ENCODE data around the gene UCK2. TPM values are rescaled to one million over a fixed set of nuclear protein-coding genes. Genes with fewer than 3 reads are reported as not detected.

The UCK2 gene
- total and polyA plus RNA-seq, 10 of the 15 experiments (the other 5 are each of a cell fraction or from before 2014, with no cell fraction given): 55.3 to 106 (median 84.9) TPM

DNA sequence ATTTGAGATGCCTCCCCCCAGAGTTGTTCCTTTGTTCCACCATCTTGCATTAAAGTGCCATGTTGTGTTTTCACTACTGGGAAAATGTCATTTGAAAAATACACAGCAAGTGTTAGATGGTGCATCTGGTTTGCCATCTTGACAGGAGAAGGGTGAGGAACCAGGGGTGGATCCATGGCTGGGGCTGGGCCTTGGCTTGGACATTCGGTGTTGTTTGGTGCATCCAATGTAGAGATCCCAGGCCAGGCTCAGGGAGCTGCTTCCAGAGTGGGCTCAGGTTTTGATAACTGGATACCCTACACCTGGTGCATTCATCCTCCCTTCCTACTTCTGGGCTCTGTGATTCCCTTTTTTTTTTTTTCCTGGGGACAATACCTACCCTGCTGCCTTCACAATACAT lies 103.5 kb downstream of the UCK2 start:
- no TSS peak for BruUV-seq (replicated peaks)
- DNase-seq (ENCODE audit: low read depth, low spot score) (no peak), FAIRE-seq (no peak), ATAC-seq (no peak)
- TF ChIP-seq, protein P1, sequence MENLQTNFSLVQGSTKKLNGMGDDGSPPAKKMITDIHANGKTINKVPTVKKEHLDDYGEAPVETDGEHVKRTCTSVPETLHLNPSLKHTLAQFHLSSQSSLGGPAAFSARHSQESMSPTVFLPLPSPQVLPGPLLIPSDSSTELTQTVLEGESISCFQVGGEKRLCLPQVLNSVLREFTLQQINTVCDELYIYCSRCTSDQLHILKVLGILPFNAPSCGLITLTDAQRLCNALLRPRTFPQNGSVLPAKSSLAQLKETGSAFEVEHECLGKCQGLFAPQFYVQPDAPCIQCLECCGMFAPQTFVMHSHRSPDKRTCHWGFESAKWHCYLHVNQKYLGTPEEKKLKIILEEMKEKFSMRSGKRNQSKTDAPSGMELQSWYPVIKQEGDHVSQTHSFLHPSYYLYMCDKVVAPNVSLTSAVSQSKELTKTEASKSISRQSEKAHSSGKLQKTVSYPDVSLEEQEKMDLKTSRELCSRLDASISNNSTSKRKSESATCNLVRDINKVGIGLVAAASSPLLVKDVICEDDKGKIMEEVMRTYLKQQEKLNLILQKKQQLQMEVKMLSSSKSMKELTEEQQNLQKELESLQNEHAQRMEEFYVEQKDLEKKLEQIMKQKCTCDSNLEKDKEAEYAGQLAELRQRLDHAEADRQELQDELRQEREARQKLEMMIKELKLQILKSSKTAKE (IDR thresholded peaks at IDR 0.05; ENCODE audit: low read depth, poor library complexity, severe bottlenecking): no peak
- TF ChIP-seq SUPT20H (IDR thresholded peaks at IDR 0.05; ENCODE audit: borderline replicate concordance, control insufficient read depth, low read depth, low read length) (no peak), RBBP5 (conservative IDR thresholded peaks at IDR 0.05) (no peak), NR2C2 (IDR thresholded peaks at IDR 0.05; ENCODE audit: borderline replicate concordance, control insufficient read depth, insufficient read length, low read depth) (no peak), EED (IDR thresholded peaks at IDR 0.05; ENCODE audit: low read depth) (no peak), KDM1A (IDR thresholded peaks at IDR 0.05; ENCODE audit: borderline replicate concordance) (no peak), MYC (IDR thresholded peaks at IDR 0.05; ENCODE audit: insufficient read depth, insufficient read length, insufficient replicate concordance, low read length, severe bottlenecking) (no peak), CBFB (IDR thresholded peaks at IDR 0.05; ENCODE audit: low read depth) (no peak), CHD4 (IDR thresholded peaks at IDR 0.05) (no peak), SMC3 (IDR thresholded peaks at IDR 0.05; ENCODE audit: borderline replicate concordance, low read length) (no peak), HCFC1 (IDR thresholded peaks at IDR 0.05; ENCODE audit: low read length) (no peak), IKZF1 (conservative IDR thresholded peaks at IDR 0.05) (no peak), ETV6 (conservative IDR thresholded peaks at IDR 0.05 in 1 of 2, IDR thresholded peaks at IDR 0.05 in 1 of 2; ENCODE audit: borderline replicate concordance in 1 of 2, low read depth in 1 of 2) (no peak), HDGF (IDR thresholded peaks at IDR 0.05) (no peak)
- TF ChIP-seq, protein P2, sequence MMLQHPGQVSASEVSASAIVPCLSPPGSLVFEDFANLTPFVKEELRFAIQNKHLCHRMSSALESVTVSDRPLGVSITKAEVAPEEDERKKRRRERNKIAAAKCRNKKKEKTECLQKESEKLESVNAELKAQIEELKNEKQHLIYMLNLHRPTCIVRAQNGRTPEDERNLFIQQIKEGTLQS (IDR thresholded peaks at IDR 0.05; ENCODE audit: borderline replicate concordance, extremely low read depth, low read depth, low read length): no peak
- TF ChIP-seq, protein P3, sequence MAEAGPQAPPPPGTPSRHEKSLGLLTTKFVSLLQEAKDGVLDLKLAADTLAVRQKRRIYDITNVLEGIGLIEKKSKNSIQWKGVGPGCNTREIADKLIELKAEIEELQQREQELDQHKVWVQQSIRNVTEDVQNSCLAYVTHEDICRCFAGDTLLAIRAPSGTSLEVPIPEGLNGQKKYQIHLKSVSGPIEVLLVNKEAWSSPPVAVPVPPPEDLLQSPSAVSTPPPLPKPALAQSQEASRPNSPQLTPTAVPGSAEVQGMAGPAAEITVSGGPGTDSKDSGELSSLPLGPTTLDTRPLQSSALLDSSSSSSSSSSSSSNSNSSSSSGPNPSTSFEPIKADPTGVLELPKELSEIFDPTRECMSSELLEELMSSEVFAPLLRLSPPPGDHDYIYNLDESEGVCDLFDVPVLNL (IDR thresholded peaks at IDR 0.05; ENCODE audit: low read depth, low read length): no peak
- TF ChIP-seq, protein P4, sequence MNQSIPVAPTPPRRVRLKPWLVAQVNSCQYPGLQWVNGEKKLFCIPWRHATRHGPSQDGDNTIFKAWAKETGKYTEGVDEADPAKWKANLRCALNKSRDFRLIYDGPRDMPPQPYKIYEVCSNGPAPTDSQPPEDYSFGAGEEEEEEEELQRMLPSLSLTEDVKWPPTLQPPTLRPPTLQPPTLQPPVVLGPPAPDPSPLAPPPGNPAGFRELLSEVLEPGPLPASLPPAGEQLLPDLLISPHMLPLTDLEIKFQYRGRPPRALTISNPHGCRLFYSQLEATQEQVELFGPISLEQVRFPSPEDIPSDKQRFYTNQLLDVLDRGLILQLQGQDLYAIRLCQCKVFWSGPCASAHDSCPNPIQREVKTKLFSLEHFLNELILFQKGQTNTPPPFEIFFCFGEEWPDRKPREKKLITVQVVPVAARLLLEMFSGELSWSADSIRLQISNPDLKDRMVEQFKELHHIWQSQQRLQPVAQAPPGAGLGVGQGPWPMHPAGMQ (IDR thresholded peaks at IDR 0.05; ENCODE audit: borderline replicate concordance): no peak
- TF ChIP-seq, protein P5, sequence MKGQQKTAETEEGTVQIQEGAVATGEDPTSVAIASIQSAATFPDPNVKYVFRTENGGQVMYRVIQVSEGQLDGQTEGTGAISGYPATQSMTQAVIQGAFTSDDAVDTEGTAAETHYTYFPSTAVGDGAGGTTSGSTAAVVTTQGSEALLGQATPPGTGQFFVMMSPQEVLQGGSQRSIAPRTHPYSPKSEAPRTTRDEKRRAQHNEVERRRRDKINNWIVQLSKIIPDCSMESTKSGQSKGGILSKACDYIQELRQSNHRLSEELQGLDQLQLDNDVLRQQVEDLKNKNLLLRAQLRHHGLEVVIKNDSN (IDR thresholded peaks at IDR 0.05; ENCODE audit: borderline replicate concordance, extremely low read length, insufficient read depth, low read depth, low read length): no peak
- ChIA-PET POLR2A (no interaction called here), CTCF (no interaction called here), RAD21 (ENCODE audit: unreplicated experiment) (interaction anchor here (0.8 kb wide), 1 partner anchor 501 kb away, joined by 3 read pairs; no protein-coding TSS in a partner anchor), SMC1A (ENCODE audit: uncharacterized antibody, unreplicated experiment) (interaction anchor here (0.7 kb wide), 1 partner anchor 42 kb away, joined by 3 read pairs; no protein-coding TSS in a partner anchor)
- Histone ChIP-seq H3K79me2 (ENCODE audit: control insufficient read depth, insufficient read depth, low read length) (no peaks in the 10 kb centered on the region), H3K9ac (ENCODE audit: control insufficient read depth, insufficient read depth, low read length) (no peak overlapping the region), H3K27me3 (replicated peaks in 1 of 2; ENCODE audit: control insufficient read depth in 2 of 2, insufficient read depth in 2 of 2, low read length in 1 of 2) (no peaks in the 10 kb centered on the region), H3K27ac (ENCODE audit: control insufficient read depth, insufficient read depth) (no peak overlapping the region), H3K9me3 (replicated peaks; ENCODE audit: control insufficient read depth, insufficient read depth, low read length) (no peaks in the 10 kb centered on the region), H3K4me1 (ENCODE audit: control insufficient read depth, insufficient read depth, low read length) (no peaks in the 10 kb centered on the region; the same call in 1 of the 2 replicates), H2AFZ (ENCODE audit: control insufficient read depth, low read depth, low read length) (no peak overlapping the region), H4K20me1 (ENCODE audit: control insufficient read depth, insufficient read depth) (no peaks in the 10 kb centered on the region; the same call in 1 of the 2 replicates), H3K36me3 (ENCODE audit: control insufficient read depth in 2 of 2, insufficient read depth in 2 of 2, low read length in 1 of 2) (no peaks in the 10 kb centered on the region), H3K4me3 (no peak overlapping the region), H3K4me2 (ENCODE audit: control insufficient read depth, insufficient read depth) (no peak overlapping the region)
- WGBS (ENCODE audit: insufficient coverage, insufficient replicate concordance, low lambda C conversion rate, missing lambda C conversion rate): 39% methylated on average over 1 of the region's 1 CpG
- in situ Hi-C loops (cut with MboI): loop anchor here (5.0 kb wide), 2 partner anchors 501 to 546 kb away; no protein-coding TSS in a partner anchor
- intact Hi-C loops (cut with micrococcal nuclease; ENCODE audit: unreplicated experiment): no loop called here
